GM12892 (cell line): ENCODE results near the gene MCM7.

Source experiments
- POLR2A ChIP-seq: IDR thresholded peaks from 2 replicates; pipeline ENCODE4 v1.6.1; 2011; ENCODE audit warnings: low read depth, low read length, control low read depth
- POLR2AphosphoS5 ChIP-seq: IDR thresholded peaks from 2 replicates; pipeline ENCODE4 v1.6.1; 2011; ENCODE audit warnings: low read depth, low read length, control low read depth
- TAF1 ChIP-seq: IDR thresholded peaks from 2 replicates; pipeline ENCODE4 v1.6.1; 2011; ENCODE audit warnings: low read depth, mild to moderate bottlenecking, control low read depth, low read length, borderline replicate concordance

DNA sequence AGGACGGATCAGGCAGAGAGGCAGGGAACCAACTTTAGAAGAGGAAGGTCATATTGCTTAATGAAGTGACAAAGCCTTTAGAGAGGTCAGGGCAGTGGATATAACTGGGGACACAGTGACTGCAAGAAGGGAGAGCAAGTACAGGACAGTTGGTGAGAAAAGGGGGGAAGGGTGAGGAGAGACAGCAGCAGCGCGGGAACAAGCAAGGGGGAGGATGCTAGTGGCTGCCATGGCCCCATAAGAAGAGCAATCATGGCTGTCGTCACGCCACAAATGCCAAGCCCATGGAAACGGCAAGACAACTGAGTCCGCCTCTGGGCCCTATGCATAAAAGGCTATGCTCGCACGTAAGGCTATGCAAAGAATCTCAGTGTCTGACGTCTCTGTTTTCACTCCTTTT, 28.7 kb downstream of the MCM7 start:
- TF ChIP-seq POLR2AphosphoS5: no peak
- TF ChIP-seq TAF1: no peak
- no peak for TF ChIP-seq POLR2A
